PC-3 (cell line): ENCODE measurements around the gene MYCL.

Experiments used
- CTCF ChIP-seq: fragments of 300-600 bp; sonication (generic); conservative IDR thresholded peaks from 2 replicates; pipeline ENCODE4 v1.5.1; 2017; ENCODE audit warnings: antibody characterized with exemption, low read depth, mild to moderate bottlenecking, low read length
- EZH2 ChIP-seq: fragments of 300-600 bp; sonication (generic); IDR thresholded peaks from one replicate; pipeline ENCODE4 v1.6.1; 2017; ENCODE audit warnings: antibody characterized with exemption, mild to moderate bottlenecking, low read length; ENCODE audit not compliant: unreplicated experiment

GRCh38 chr1:39898191-39898590 lies 3.5 kb downstream of the MYCL start:
- TF ChIP-seq CTCF, result no peak
- no peak for TF ChIP-seq EZH2
